Ovary (tissue), 9 donors: Measurements from ENCODE around the gene CHAF1A. TPM values are rescaled to one million over a fixed set of nuclear protein-coding genes. Genes with fewer than 3 reads are reported as not detected.

Experiments
- DNase-seq, 5 donors: peaks; one replicate each; pipeline ENCODE4 v3.0.0-alpha.2; 2019 to 2020
- H3K27ac ChIP-seq, 2 donors: fragments of 200-600 bp; one replicate each; pipeline versions ENCODE4 v1.5.1 to v1.8.0; 2019 to 2022
- H3K27me3 ChIP-seq: fragments of 200-600 bp; one replicate; pipeline ENCODE4 v1.8.0; 2022
- H3K36me3 ChIP-seq: fragments of 200-600 bp; sonication (generic); one replicate; pipeline ENCODE4 v1.5.1; 2019
- H3K4me1 ChIP-seq: one replicate; pipeline ENCODE4 v1.8.1; 2013; ENCODE audit warnings: mild to moderate bottlenecking, moderate library complexity; ENCODE audit not compliant: insufficient read depth
- H3K4me3 ChIP-seq: fragments of 200-600 bp; sonication (generic); one replicate; pipeline ENCODE4 v1.5.1; 2017
- H3K9me3 ChIP-seq, 2 donors: fragments of 200-600 bp in 1 of 2; sonication (generic) in 1 of 2; one replicate each; pipeline versions ENCODE4 v1.5.1 to v1.8.1; 2013 to 2019; ENCODE audit warnings: mild to moderate bottlenecking in 1 of 2, moderate library complexity in 1 of 2
- EP300 ChIP-seq: sonication (generic); formaldehyde crosslinking; IDR thresholded peaks from one replicate; pipeline ENCODE4 v1.6.1; 2017; ENCODE audit warnings: antibody characterized with exemption
- POLR2A ChIP-seq: fragments of 450-650 bp; IDR thresholded peaks from one replicate; pipeline ENCODE4 v1.6.1; 2017; ENCODE audit warnings: antibody characterized with exemption, mild to moderate bottlenecking, moderate library complexity
- WGBS, 3 donors: extraction: QIAGEN DNeasy Blood & Tissue Kit in 1 of 3; methylation state at CpG; one replicate each; pipeline versions ENCODE4 v1.1.5 to v1.1.7; 2013 to 2017; 5-methylcytosine and 5-hydroxymethylcytosine counted together
- intact Hi-C, 4 donors: fragments of 100-400 bp; cut with DNase I; formaldehyde crosslinking; loops; one replicate each; pipeline versions ENCODE4 v1.11.0 to v1.15.1; 2022 to 2023
- polyA plus RNA-seq, 2 donors: library from polyadenylated mRNA; stranded (reverse); fragments of 200-250 nt in 1 of 2; fragments of 350-450 nt in 1 of 2; fragmentation: Illumina TruSeq in 1 of 2; extraction: RNeasy Lipid Tissue Mini Kit (QIAGEN cat#74804) in 1 of 2; gene quantifications; one replicate each; pipeline ENCODE4 v1.2.3, GENCODE V29; 2013 to 2014
- total RNA-seq, 7 donors: library from RNA; depleted of rRNA in 2 of 7; stranded (reverse); fragments of >200 nt in 2 of 7; fragmentation: NEBNext Ultra II Directional in 3 of 7; extraction: Animal tissue kit (Norgen Biotek cat#: 25700) in 3 of 7; gene quantifications; one replicate each; pipeline versions ENCODE4 v1.1.0 to v1.2.4, GENCODE V29; 2016 to 2023
- TF ChIP-seq, protein P1 (sequence below), 3 donors: fragments of 450-650 bp in 2 of 3; fragments of 200-600 bp in 1 of 3; IDR thresholded peaks; one replicate each; pipeline versions ENCODE4 v1.5.1 to v1.8.0; 2016 to 2022; ENCODE audit warnings: antibody characterized with exemption in 3 of 3, mild to moderate bottlenecking in 1 of 3
- donor health status: DM: no; HTN: no; CAD: no; lungs with moderate emphysema.
- donor health status: DM: no; HTN: no; CAD: no.
- donor health status: Bipolar disorder and iron deficiency.
- donor health status: DM: yes; HTN: yes; CAD: no.
- donor health status: DM: no; HTN: no; CAD: no.
- donor health status: DM: yes; HTN: yes; CAD: no.

Gene CHAF1A
- total and polyA plus RNA-seq, 9 donors, result 4.7 to 10.4 (median 7.5) TPM

- H3K36me3 ChIP-seq, result no peaks in the 10 kb centered on the region
- H3K4me3 ChIP-seq, result no peak overlapping the region
- WGBS, 3 donors, result 82 to 84% (median 84%) methylated on average over 23 of the region's 23 CpGs
- H3K27ac ChIP-seq, result no peak overlapping the region
- H3K9me3 ChIP-seq, result no peaks in the 10 kb centered on the region
- peak in 1 of 5 donors; percentile 15 for DNase-seq
- no peaks in the 10 kb centered on the region for H3K27me3 ChIP-seq
- H3K4me1 ChIP-seq, result peaks cover 36% of the 10 kb centered on the region
- TF ChIP-seq EP300 (no peak), POLR2A (no peak)
- TF ChIP-seq, protein P1, sequence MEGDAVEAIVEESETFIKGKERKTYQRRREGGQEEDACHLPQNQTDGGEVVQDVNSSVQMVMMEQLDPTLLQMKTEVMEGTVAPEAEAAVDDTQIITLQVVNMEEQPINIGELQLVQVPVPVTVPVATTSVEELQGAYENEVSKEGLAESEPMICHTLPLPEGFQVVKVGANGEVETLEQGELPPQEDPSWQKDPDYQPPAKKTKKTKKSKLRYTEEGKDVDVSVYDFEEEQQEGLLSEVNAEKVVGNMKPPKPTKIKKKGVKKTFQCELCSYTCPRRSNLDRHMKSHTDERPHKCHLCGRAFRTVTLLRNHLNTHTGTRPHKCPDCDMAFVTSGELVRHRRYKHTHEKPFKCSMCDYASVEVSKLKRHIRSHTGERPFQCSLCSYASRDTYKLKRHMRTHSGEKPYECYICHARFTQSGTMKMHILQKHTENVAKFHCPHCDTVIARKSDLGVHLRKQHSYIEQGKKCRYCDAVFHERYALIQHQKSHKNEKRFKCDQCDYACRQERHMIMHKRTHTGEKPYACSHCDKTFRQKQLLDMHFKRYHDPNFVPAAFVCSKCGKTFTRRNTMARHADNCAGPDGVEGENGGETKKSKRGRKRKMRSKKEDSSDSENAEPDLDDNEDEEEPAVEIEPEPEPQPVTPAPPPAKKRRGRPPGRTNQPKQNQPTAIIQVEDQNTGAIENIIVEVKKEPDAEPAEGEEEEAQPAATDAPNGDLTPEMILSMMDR (IDR thresholded peaks at IDR 0.05), result no peak
- intact Hi-C loops, result no loop called here
Measured at GRCh38 chr19:4376991-4377781, 25.3 kb upstream of the CHAF1A start.

DNA sequence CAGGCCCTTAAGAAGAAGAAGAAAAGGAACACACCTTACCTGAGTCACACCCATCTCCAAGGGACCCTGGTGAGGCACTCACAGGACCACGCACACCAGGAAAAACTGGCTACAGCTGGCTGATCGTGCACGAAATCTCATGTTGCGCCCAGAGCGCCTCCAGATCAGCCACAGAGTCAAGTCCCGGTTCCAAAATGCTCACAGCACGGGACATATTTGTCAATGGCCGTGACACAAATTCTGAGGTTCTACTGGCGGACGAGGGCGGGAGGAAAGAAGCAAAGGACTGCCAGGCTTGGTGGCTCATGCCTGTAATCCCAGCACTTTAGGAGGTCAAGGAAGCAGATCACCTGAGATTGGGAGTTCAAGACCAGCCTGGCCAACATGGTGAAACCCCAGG is 23.6 kb upstream of the CHAF1A start:
- 91 to 97% (median 94%) methylated on average over 11 of the region's 11 CpGs for WGBS, 3 donors

GRCh38 chr19:4379383-4380253 is 22.8 kb upstream of the CHAF1A start:
- TF ChIP-seq, protein P1 (IDR thresholded peaks at IDR 0.05), result no peak
- TF ChIP-seq POLR2A (no peak), EP300 (no peak)
- no peak overlapping the region for H3K27ac ChIP-seq
- H3K9me3 ChIP-seq, result no peaks in the 10 kb centered on the region
- no peaks in the 10 kb centered on the region for H3K27me3 ChIP-seq
- 57 to 76% (median 72%) methylated on average over 17 to 20 of the region's 20 CpGs for WGBS, 3 donors
- H3K4me1 ChIP-seq, result peaks cover 22% of the 10 kb centered on the region
- DNase-seq, result no peak
- no peaks in the 10 kb centered on the region for H3K36me3 ChIP-seq
- intact Hi-C loops, result no loop called here
- no peak overlapping the region for H3K4me3 ChIP-seq

More for the DNA sequence above, 23.6 kb upstream of the CHAF1A start:
- no peaks in the 10 kb centered on the region for H3K9me3 ChIP-seq
- no peak overlapping the region for H3K4me3 ChIP-seq
- TF ChIP-seq POLR2A (no peak), EP300 (no peak)
- intact Hi-C loops, result no loop called here
- no peaks in the 10 kb centered on the region for H3K27me3 ChIP-seq
- H3K36me3 ChIP-seq, result no peaks in the 10 kb centered on the region
- H3K27ac ChIP-seq, result no peak overlapping the region
- DNase-seq, result no peak
- H3K4me1 ChIP-seq, result peaks cover 27% of the 10 kb centered on the region

- WGBS, 3 donors, result 54 to 60% (median 59%) methylated on average over 17 of the region's 17 CpGs
- intact Hi-C loops, result no loop called here
- no peaks in the 10 kb centered on the region for H3K9me3 ChIP-seq
- TF ChIP-seq EP300 (no peak), POLR2A (no peak)
- TF ChIP-seq, protein P1 (IDR thresholded peaks at IDR 0.05), result no peak
- H3K36me3 ChIP-seq, result no peaks in the 10 kb centered on the region
- H3K27ac ChIP-seq, result no peak overlapping the region
- peak in 2 of 5 donors; percentile 29 to 33 for DNase-seq
- peaks cover 15% of the 10 kb centered on the region for H3K4me1 ChIP-seq
- no peak overlapping the region for H3K4me3 ChIP-seq
- no peaks in the 10 kb centered on the region for H3K27me3 ChIP-seq
Measured at GRCh38 chr19:4380254-4380727, 22.1 kb upstream of the CHAF1A start.
